GM12864 (cell line): ENCODE measurements around the gene TMTC2.

Experiments
- DNase-seq: peaks from one replicate; pipeline ENCODE4 v3.0.0-alpha.2; 2011; ENCODE audit warnings: low read depth
- H3K4me3 ChIP-seq: 2 replicates; pipeline ENCODE4 v1.5.1; 2011; ENCODE audit warnings: mild to moderate bottlenecking, low read depth, low read length, control low read depth
- TF ChIP-seq, protein P1 (sequence below): IDR thresholded peaks from 2 replicates; pipeline ENCODE4 v1.5.1; 2011; ENCODE audit warnings: low read depth, mild to moderate bottlenecking, moderate library complexity, low read length, control low read depth, inconsistent platforms; ENCODE audit errors: missing control alignments

TMTC2 gene

DNA sequence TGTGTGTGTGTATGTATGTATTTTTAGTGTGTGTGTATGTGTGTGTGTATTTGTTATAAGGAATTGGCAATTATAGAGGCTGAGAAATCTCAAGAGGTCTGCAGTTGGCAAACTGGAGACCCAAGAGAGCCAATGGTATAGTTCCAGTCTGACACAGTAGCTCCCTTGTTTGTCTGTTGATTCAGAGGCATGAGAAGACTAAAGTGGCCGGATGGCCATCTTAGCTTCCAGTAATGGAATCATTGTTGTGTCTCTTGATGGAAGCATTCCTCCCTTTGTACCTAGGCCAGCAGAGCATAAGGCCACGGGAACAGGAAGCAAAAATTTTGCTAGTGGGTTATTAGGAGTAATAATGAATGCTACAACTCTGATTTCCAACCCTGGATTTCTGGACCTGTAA lies 460.6 kb downstream of the TMTC2 start:
- DNase-seq = no peak
- no peak overlapping the region for H3K4me3 ChIP-seq
- TF ChIP-seq, protein P1, sequence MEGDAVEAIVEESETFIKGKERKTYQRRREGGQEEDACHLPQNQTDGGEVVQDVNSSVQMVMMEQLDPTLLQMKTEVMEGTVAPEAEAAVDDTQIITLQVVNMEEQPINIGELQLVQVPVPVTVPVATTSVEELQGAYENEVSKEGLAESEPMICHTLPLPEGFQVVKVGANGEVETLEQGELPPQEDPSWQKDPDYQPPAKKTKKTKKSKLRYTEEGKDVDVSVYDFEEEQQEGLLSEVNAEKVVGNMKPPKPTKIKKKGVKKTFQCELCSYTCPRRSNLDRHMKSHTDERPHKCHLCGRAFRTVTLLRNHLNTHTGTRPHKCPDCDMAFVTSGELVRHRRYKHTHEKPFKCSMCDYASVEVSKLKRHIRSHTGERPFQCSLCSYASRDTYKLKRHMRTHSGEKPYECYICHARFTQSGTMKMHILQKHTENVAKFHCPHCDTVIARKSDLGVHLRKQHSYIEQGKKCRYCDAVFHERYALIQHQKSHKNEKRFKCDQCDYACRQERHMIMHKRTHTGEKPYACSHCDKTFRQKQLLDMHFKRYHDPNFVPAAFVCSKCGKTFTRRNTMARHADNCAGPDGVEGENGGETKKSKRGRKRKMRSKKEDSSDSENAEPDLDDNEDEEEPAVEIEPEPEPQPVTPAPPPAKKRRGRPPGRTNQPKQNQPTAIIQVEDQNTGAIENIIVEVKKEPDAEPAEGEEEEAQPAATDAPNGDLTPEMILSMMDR = no peak

DNA sequence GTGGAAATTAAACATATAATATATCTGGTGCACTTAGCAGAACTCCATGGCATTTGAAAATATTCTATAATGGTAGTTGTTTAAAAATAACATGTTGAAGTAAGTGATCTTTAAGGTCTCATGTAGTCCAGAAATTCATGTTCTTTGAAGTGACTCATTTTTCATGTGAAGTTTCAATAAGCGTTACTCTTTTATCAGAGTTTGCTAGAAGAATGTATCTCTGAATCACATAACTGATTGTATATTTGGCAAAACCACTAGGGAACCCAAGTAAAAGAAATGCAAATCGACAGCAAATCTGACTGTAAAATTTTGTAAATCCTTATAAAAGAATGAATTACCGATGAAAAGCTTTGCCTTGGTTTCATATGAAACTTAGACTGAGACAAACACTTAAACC lies 463.3 kb downstream of the TMTC2 start:
- no peak overlapping the region for H3K4me3 ChIP-seq
- TF ChIP-seq, protein P1 = no peak
- no peak for DNase-seq

DNA sequence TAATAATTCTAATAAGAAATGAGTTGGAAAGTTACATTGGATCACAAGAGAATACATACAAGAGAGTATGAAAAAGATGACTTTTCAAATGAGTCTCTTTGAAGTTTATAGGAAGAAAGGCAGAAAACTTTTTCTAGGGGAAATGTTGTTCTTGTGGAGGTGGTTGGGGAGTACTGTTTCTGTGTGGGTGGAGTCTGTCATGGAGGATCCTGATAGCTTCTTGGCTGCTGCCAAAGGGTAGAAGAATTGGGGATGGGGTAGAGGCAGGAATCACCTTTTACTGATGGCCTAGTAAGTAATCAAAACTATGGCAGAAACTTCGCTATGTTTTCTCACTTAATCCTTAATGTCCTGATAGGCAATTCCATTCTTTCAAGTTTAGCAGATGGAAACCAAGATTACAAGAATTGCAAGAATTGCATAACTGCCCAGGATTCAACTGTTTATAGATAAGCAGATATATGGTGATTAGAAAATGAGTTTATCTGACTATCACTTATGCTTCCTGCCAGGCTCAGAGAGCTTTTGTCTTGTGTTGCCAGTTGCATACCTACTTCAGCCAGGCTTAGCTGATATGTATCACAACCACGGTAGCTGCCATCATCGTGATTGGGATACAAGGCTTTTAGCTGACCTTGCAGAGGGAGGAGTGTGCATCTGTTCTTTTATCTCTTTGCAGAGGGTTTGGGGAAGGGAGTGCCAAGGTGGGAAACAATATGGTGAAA lies 463.9 kb downstream of the TMTC2 start:
- TF ChIP-seq, protein P1 = no peak
- no peak for DNase-seq
- no peak overlapping the region for H3K4me3 ChIP-seq

DNA sequence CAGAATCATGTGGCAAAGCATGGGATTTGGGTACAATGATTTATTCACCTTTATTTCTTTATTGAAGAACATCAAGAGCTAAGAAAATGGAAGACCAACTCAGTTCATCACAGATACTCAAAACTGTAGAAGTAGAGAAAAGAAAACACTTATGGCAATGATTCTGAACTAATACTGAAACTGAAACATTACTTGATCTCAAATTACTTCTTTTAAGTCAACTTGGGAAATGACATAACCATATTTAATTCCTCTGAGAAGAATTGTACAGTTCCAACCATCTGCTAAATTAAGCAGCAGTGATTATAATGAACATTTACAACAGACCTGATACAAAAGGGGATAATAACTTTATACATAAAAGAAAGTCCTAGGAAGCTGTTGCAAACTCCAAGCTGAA lies 466.5 kb downstream of the TMTC2 start:
- no peak for DNase-seq
- TF ChIP-seq, protein P1 = no peak

DNA sequence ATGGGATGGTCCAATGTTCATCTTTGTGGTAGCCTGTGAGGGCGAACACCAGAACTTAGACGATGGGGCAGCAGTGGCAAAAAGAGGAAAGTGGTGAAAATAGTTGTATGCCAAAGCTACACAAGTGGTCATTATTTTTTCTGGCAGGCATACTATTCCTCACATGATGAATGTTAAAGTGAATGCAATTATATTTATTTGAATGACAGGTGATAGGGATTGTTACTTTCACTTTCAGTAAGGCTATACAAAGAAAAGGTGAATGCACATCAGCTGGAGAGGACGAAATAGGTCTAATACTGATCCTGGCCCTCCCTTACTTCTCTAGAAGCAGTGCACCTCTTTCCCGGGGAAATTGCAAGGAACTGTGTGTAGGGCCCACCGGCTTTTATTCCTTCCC lies 470.1 kb downstream of the TMTC2 start:
- no peak overlapping the region for H3K4me3 ChIP-seq
- no peak for DNase-seq
- TF ChIP-seq, protein P1 = no peak

More for the DNA sequence above, 466.5 kb downstream of the TMTC2 start:
- no peak overlapping the region for H3K4me3 ChIP-seq

DNA sequence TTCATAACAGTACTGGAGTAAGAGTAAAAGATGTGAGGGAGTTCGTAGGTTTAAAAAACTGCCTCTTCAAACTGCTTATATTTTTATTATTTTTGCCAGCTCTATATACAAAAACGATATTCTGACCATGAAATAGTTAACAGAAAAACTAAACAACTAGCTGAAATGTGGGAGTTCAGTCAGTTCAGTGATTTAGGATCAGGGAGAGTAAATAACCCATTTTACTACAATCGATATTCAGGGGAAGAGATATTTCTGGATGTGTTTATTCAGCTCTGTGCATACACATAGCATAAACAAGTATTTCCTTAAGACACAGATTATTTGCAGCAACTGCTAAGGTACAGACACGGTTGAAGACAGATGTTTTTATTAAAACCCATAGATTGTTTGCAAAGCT lies 470.9 kb downstream of the TMTC2 start:
- no peak overlapping the region for H3K4me3 ChIP-seq
- TF ChIP-seq, protein P1 = no peak
- no peak for DNase-seq

DNA sequence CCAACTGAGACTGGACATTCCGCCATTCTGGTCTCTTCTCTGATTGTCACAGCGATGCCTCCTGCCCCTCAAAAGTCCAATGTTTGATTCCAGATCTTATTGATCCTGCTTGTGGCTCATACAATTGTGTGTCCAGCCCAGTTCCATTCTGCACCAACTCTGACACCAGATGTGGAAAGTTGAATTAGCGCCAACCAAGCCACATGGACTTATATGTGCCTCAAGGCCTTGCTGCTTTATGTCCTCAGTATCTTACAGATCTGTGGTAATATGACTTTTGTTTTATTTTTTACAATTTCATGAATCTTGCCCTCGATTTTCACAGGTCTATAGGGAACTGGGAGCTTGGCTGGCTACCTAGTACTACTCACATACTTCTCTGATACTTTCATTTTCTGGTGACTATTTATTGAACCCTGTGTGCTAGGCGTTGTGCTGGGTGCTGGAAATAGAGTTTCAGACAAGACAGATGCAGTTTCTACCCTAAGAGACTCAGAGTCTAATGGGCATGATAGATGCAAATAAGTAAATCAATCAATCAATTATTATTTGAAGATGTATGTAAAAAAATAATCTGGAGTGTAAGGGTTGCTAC lies 472.0 kb downstream of the TMTC2 start:
- no peak overlapping the region for H3K4me3 ChIP-seq
- DNase-seq = no peak
- TF ChIP-seq, protein P1 = no peak
